ENCODE data around the gene PLOD3.

DNA sequence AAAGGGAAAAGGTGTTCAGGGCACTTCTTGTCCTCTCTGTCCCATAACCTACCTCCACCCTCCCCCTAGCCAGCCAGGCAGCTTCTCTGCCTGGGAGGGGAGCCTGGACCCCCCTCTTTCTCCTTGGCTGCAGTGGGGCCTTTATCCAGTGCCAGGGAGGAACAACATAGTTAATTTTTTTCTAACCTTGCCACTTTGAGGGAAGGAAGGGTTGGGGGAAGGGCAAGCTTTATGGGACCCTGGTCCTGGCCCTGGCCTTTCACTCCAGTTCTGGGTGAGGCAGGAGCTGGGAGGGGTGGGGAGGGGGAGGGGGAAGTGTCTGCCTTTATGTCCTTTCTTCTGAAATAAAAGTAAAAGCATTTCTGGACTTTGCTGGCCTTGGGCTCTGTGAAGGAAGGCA is 56.5 kb downstream of the PLOD3 start:
- TF ChIP-seq, protein P1, sequence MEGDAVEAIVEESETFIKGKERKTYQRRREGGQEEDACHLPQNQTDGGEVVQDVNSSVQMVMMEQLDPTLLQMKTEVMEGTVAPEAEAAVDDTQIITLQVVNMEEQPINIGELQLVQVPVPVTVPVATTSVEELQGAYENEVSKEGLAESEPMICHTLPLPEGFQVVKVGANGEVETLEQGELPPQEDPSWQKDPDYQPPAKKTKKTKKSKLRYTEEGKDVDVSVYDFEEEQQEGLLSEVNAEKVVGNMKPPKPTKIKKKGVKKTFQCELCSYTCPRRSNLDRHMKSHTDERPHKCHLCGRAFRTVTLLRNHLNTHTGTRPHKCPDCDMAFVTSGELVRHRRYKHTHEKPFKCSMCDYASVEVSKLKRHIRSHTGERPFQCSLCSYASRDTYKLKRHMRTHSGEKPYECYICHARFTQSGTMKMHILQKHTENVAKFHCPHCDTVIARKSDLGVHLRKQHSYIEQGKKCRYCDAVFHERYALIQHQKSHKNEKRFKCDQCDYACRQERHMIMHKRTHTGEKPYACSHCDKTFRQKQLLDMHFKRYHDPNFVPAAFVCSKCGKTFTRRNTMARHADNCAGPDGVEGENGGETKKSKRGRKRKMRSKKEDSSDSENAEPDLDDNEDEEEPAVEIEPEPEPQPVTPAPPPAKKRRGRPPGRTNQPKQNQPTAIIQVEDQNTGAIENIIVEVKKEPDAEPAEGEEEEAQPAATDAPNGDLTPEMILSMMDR (IDR thresholded peaks at IDR 0.05) = no peak
- no peak for TF ChIP-seq POLR2A (IDR thresholded peaks at IDR 0.05)
